ENCODE measurements around the gene STX19.
"Not testable (repeated sequence)": the region's sequence is repeated elsewhere in the genome, so short reads cannot be mapped to it uniquely, and the experiment has no call there.

Gene STX19

GRCh38 chr3:93973131-93974126, 55.0 kb downstream of the STX19 start, which contains the start of gene PROS1:
Gene PROS1, minus strand, starts transcription at chr3:93973896. Its CDS starts 147 bp downstream, at chr3:93973749.
- DNase-seq (ENCODE audit: low spot score) = peak; percentile 28

- no peak for DNase-seq (ENCODE audit: low spot score)
Observed at GRCh38 chr3:93969997-93970396, 58.4 kb downstream of the STX19 start.

DNA sequence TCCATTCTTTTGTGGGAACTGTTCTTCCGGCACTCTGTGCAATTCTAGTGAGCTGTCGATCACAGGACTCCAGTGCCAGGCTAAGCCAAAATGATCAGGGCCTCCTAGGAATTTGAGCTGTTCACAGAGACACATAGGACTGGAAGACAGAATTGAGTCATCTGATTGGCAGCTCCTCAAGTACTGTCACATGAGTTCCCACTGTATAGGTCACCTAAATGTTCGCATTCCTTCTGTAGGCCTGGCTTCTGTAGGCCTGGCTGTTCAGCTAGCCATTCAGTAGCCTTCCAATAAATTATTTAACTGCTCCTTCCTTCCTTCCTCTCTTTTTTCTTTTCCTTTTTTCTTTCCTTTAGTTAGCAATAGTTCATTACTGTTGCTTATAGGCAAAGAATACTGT, 59.0 kb downstream of the STX19 start:
- DNase-seq (ENCODE audit: low spot score) = no peak

GRCh38 chr3:93965106-93965505, 63.3 kb downstream of the STX19 start:
- DNase-seq (ENCODE audit: low spot score) = not testable (repeated sequence)

Measured in CD4-positive, alpha-beta T cell treated with Interleukin-2 at 100 ng/mL for 4 hours (primary cell).